A673 (cell line): ENCODE data around the gene FASTK. TPM values are rescaled to one million over a fixed set of nuclear protein-coding genes. Genes with fewer than 3 reads are reported as not detected.

Source experiments
- BruUV-seq: library from RNA; stranded (reverse); fragments of 400-500 nt; replicated peaks from 2 replicates; lab custom pipeline; 2021; lab: Mats Ljungman, UMichigan
- CTCF ChIA-PET: fragments of 300-600 bp; sonication (Branson Sonifier 250); formaldehyde crosslinking; loops from one replicate; lab custom pipeline; 2022; ENCODE audit warnings: antibody characterized with exemption; lab: Charles Lee
- POLR2A ChIA-PET: fragments of 300-600 bp; sonication (Branson Sonifier 250); formaldehyde crosslinking; loops from one replicate; lab custom pipeline; 2022; ENCODE audit warnings: antibody characterized with exemption; ENCODE audit not compliant: low non-redundant PET; lab: Charles Lee
- DNase-seq: peaks from one replicate; pipeline ENCODE4 v3.0.0-alpha.2; 2015; ENCODE audit warnings: low spot score
- H3K27ac ChIP-seq: fragments of 200-600 bp; sonication (generic); 2 replicates; pipeline ENCODE4 v1.5.1; 2016; ENCODE audit warnings: mixed run types, low read depth, mild to moderate bottlenecking, mixed read lengths, antibody characterized with exemption, low read length; ENCODE audit not compliant: poor library complexity, severe bottlenecking
- H3K27me3 ChIP-seq: fragments of 200-600 bp; sonication (generic); replicated peaks from 2 replicates; pipeline ENCODE4 v1.6.1; 2017; ENCODE audit warnings: mixed run types, low read depth, mild to moderate bottlenecking, mixed read lengths, antibody characterized with exemption, low read length; ENCODE audit not compliant: insufficient read depth, poor library complexity
- H3K36me3 ChIP-seq: fragments of 200-600 bp; sonication (generic); 2 replicates; pipeline ENCODE4 v1.6.1; 2016; ENCODE audit warnings: mixed run types, mild to moderate bottlenecking, mixed read lengths, antibody characterized with exemption, low read length; ENCODE audit not compliant: insufficient read depth, poor library complexity, severe bottlenecking
- H3K4me1 ChIP-seq: fragments of 200-600 bp; sonication (generic); 2 replicates; pipeline ENCODE4 v1.6.1; 2017; ENCODE audit warnings: mixed run types, mild to moderate bottlenecking, mixed read lengths, antibody characterized with exemption, low read length; ENCODE audit not compliant: insufficient read depth, poor library complexity, severe bottlenecking
- H3K4me3 ChIP-seq: fragments of 200-600 bp; sonication (generic); 2 replicates; pipeline ENCODE4 v1.5.1; 2016; ENCODE audit warnings: low read depth, mixed run types, mild to moderate bottlenecking, mixed read lengths, low read length; ENCODE audit not compliant: poor library complexity, severe bottlenecking
- H3K9me3 ChIP-seq: fragments of 200-600 bp; sonication (generic); 2 replicates; pipeline ENCODE4 v1.6.1; 2016; ENCODE audit warnings: mixed run types, low read depth, mild to moderate bottlenecking, mixed read lengths, antibody characterized with exemption, low read length; ENCODE audit not compliant: poor library complexity, severe bottlenecking
- EZH2 ChIP-seq: fragments of 200-600 bp; sonication (generic); IDR thresholded peaks from 2 replicates; pipeline ENCODE4 v1.6.1; 2017; ENCODE audit warnings: borderline replicate concordance, low read depth, mild to moderate bottlenecking, mixed read lengths, antibody characterized with exemption, low read length; ENCODE audit not compliant: poor library complexity, severe bottlenecking
- intact Hi-C: fragments of 100-400 bp; cut with micrococcal nuclease; formaldehyde crosslinking; loops from one replicate; pipeline ENCODE4 v1.10.0; 2022; ENCODE audit not compliant: unreplicated experiment
- total RNA-seq: library from RNA; stranded (reverse); gene quantifications from 2 replicates; pipeline ENCODE4 v1.2.3, GENCODE V29; 2021
- TF ChIP-seq, protein P1 (sequence below): fragments of 300-800, 200-600 bp; sonication (generic); conservative IDR thresholded peaks from 2 replicates; pipeline ENCODE4 v1.5.1; 2017; ENCODE audit warnings: low read depth, mild to moderate bottlenecking, antibody characterized with exemption, low read length, moderate library complexity, mixed read lengths

FASTK gene
- total RNA-seq, 1 experiment from 2014 or later = 80.5 TPM

- no TSS peak for BruUV-seq
- Histone ChIP-seq H3K27me3 (no peaks in the 10 kb centered on the region), H3K36me3 (peaks cover 18% of the 10 kb centered on the region), H3K4me1 (peaks cover 20% of the 10 kb centered on the region), H3K4me3 (no peak overlapping the region), H3K9me3 (no peaks in the 10 kb centered on the region), H3K27ac (peak overlapping the region; percentile 30)
- TF ChIP-seq, protein P1, sequence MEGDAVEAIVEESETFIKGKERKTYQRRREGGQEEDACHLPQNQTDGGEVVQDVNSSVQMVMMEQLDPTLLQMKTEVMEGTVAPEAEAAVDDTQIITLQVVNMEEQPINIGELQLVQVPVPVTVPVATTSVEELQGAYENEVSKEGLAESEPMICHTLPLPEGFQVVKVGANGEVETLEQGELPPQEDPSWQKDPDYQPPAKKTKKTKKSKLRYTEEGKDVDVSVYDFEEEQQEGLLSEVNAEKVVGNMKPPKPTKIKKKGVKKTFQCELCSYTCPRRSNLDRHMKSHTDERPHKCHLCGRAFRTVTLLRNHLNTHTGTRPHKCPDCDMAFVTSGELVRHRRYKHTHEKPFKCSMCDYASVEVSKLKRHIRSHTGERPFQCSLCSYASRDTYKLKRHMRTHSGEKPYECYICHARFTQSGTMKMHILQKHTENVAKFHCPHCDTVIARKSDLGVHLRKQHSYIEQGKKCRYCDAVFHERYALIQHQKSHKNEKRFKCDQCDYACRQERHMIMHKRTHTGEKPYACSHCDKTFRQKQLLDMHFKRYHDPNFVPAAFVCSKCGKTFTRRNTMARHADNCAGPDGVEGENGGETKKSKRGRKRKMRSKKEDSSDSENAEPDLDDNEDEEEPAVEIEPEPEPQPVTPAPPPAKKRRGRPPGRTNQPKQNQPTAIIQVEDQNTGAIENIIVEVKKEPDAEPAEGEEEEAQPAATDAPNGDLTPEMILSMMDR = no peak
- no peak for TF ChIP-seq EZH2
- no peak for DNase-seq
- intact Hi-C loops = no loop called here
- ChIA-PET POLR2A (no interaction called here), CTCF (no interaction called here)
Observed at GRCh38 chr7:151088856-151089699, 8.5 kb upstream of the FASTK start.

DNA sequence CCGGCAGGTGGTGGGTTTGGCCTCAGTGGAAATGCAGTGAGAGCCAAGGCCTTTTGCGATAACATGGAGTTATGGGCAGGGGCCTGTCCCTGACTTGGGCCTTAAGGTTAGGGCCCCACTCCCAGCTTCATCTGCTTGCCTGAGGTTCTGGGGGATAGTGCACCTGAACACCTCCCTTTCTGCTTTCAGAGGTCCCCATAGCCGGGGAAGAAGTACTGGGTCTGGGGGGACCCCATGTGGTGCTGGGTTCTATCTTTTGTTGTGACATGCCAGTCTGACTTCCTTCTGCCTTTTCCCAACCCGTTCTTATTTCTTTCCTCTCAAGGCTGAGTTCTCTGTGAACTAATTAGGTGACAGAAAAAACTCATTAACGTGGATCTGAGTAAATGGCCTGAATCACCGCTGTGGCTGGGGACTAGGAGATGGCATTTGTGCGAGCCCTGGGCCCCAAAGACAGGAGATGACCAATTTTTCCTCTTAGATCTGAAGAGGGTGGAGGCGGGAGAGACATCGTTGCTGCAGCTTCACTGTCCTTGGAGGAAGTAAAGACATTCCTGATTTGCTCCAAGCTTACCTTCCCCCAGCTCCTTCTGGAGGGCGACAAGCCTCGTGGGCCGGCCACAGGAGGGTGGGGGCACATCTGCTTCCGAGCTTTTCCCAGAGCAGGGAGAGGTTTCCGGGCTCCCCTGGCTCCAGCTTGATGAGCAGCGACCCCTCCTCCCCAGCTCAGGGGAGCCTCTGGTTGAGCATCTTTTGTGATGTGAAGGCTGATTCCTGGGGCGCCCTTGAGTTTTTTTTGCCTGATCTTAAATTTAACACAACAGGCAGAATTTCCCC, 7.6 kb upstream of the FASTK start:
- POLR2A ChIA-PET = no interaction called here
- intact Hi-C loops = no loop called here
- CTCF ChIA-PET = no interaction called here

GRCh38 chr7:151087245-151088018, 6.8 kb upstream of the FASTK start:
- peaks cover 13% of the 10 kb centered on the region for H3K36me3 ChIP-seq
- H3K27me3 ChIP-seq = no peaks in the 10 kb centered on the region
- no peak for TF ChIP-seq EZH2
- TF ChIP-seq, protein P1 = peak; percentile 51
- ChIA-PET POLR2A (no interaction called here), CTCF (no interaction called here)
- no peaks in the 10 kb centered on the region for H3K9me3 ChIP-seq
- DNase-seq = peak; percentile 72
- BruUV-seq = no TSS peak
- H3K27ac ChIP-seq = peak overlapping the region; percentile 92
- H3K4me1 ChIP-seq = peaks cover 29% of the 10 kb centered on the region
- peak overlapping the region; percentile 95 for H3K4me3 ChIP-seq
- intact Hi-C loops = no loop called here

More for the DNA sequence above, 7.6 kb upstream of the FASTK start:
- DNase-seq = no peak
- Histone ChIP-seq H3K27ac (peak overlapping the region; percentile 92), H3K36me3 (peaks cover 15% of the 10 kb centered on the region), H3K9me3 (no peaks in the 10 kb centered on the region), H3K27me3 (no peaks in the 10 kb centered on the region), H3K4me3 (peak overlapping the region; percentile 95), H3K4me1 (peaks cover 25% of the 10 kb centered on the region)
- BruUV-seq = TSS peak; percentile 26
- TF ChIP-seq EZH2 = no peak
